HG03066 (cell line): ENCODE results near the gene LAMA3.

Experiments used
- ATAC-seq: cut with Tn5 transposase; IDR thresholded peaks from one replicate; pipeline ENCODE4 v1.9.1; 2021; ENCODE audit warnings: low read depth; ENCODE audit not compliant: unreplicated experiment

LAMA3 gene

GRCh38 chr18:23667114-23667513 lies 22.1 kb upstream of the LAMA3 start:
- ATAC-seq = no peak

DNA sequence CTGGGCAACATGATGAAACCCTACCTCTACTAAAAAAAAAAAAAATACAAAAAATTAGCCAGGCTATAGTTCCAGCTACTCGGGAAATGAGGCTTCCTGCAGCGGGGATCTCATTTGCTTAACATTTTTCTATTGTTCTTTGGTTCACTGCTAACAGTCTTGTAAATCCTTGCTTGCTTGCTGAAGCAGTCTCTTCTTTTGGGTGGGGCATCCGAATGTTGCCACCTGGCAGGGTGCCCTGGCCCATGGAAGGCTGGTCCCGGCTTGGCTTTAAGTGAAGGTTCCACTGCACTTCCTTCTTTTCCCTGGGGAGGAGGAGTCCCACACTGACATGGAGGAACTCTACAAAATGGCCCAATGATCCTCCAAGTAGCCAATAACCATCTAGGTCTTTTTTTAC lies 20.5 kb upstream of the LAMA3 start:
- ATAC-seq = no peak

DNA sequence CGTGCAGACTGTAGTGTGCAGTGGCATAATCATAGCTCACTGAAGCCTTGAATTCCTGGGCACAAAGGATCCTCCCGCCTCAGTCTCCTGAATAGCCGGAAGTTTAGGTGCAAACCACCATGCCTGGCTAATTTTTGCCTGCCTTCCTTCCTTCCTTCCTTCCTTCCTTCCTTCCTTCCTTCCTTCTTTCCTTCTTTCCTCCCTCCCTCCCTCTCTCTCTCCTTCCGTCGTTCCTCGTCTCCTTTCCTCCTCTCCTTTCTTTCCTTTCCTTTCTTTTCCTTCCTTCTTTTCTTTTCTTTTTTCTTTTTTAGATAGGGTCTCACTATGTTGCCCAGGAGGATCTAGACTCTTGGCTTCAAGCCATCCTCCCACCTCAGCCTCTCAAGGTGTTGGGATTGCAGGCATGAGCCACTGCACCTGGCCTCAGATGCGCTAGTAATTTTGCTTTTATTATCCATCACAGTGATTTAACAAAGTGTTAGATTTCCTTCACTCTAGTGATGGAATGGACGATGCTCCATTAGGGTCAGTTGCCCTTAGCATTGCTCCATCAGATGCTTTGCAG lies 20.0 kb upstream of the LAMA3 start:
- no peak for ATAC-seq

DNA sequence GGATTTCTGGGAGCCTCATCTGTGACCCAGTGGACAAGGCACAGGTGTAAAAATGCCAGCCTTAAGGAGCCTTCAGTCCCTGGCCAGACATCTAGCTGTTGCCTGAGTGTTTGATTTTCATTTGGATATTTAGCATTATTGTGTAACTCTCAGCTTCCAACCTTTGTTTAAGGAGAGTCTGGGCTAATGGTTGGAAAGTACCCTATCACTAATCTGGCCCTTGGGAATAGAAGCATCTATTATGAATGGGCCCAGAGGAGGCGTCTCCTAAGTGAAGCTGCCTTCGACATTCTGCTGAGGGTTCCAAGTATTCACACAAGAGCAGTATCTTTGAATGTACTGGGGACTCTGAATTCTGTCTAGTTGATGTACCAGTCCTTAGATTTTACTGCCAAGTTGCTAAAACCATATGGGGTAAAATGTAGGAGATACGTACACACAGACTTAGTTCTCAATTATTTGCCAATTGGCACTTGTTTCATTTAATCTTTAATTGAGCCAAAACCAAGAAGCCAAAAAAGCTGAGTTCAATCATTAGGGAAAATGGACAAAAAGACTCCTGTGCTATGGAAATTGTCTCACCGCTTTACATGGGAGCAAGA lies 19.3 kb upstream of the LAMA3 start:
- no peak for ATAC-seq

- no peak for ATAC-seq
These were observed 17.7 kb upstream of the LAMA3 start for GRCh38 chr18:23671564-23671963.

- ATAC-seq = no peak
These were observed 15.5 kb upstream of the LAMA3 start for GRCh38 chr18:23673725-23674124.

GRCh38 chr18:23675236-23675635 lies 14.0 kb upstream of the LAMA3 start:
- ATAC-seq = no peak

DNA sequence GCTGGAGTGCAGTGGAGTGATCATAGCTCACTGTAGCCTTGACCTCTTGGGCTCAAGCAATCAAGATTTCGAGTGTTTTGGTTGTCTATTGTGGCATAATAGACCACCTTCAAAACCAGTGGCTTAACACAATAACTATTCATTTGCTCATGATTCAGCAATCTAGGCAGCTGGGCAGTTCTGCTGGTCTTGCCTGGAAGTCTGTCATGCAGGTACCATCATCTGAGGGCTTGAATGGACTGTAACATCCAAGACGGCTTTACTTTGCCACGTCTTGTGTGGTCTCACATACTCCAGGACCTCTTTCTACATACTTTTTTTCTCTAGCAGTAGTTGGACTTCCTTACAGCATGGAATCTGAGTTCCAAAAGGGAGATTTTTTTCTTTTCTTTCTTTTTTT lies 13.4 kb upstream of the LAMA3 start:
- ATAC-seq = no peak

GRCh38 chr18:23682045-23682444 lies 7.2 kb upstream of the LAMA3 start:
- no peak for ATAC-seq

GRCh38 chr18:23682472-23682871 lies 6.8 kb upstream of the LAMA3 start:
- ATAC-seq = no peak

DNA sequence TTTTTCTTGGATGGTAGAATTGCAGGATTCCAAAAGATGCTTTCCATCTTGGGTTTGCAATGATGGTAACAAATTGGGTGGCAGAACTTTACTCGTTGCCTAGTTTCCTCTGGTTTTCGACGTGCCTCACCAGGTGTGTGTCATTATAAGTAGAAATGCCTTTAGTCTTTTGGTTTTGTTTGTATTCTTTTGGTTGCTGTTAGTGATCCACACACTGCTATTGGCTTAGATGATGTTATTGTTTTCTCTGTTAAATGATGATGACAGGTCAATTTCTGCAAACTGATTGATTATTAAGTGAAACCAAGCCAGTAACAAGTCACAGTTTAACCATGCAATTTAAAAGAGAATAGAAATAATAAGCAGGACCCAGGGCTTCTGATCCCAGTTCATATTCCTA lies 6.1 kb upstream of the LAMA3 start:
- ATAC-seq = no peak

DNA sequence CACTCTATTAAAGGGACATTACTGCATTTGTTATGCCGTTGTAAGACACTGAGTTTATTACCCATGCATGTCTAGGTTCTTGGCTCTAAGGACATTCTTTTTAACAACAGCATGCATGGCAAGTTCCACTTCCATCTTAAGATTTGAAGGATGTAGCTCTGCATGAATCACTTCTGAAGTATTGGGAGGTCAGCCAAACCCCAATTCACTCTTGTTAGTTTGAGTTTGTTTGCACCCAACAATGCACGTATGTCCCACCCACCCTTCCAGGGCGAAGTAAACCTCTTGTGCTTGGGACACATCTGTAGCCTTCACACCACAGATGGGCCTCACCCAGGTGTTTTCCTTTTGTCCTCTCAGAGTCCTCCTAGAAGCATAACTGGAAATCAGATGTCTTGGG lies 5.6 kb upstream of the LAMA3 start:
- no peak for ATAC-seq

DNA sequence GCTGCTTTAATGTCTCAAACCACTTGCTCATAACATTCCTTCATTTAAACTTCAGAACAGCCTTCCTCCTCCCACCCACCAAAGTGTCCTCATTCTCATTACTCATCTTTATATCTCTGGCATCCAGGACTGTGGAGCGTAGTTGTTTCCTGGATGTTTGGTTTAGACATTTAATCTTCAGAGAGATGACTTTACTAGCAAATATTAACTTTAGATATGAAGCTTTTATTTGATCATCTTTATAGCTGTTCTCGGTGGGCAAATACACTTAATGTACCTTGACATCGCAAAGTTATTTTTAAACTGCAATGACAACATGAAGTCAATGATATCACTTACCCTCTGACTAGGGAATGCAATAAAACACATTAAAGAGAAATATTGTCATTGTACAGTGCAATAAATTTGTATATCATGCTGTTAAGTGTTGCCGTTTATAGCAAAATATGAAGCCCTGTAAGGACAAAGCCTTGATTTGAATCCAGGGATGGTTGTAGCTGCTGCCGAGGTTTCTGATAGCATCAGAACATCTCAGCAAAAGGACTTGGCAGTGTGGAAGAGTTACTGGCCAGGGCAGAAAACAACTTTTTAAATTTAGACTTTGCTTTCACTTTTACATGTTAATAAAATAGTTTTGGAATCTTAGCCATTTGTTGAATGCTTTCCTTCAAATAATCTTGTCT lies 4.6 kb upstream of the LAMA3 start:
- no peak for ATAC-seq

DNA sequence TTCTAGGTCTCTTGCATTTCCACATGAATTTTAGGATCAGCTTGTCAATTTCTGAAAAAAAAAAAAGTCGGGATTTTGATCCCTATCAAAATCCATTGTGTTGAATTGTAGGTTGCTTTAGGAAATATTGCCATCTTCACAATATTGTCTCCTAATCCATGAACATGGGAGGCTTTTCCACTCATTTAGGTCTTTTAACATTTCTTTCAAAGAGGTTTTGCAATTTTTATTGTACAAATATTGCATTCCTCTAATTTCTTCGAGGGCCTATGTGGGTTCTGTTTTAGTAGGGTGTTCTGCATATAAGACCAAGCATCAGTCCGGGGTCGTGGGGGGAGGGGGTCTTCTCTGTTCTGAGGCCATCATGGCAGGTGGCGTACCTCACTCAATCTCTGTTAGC lies 725 bp upstream of the LAMA3 start:
- ATAC-seq = no peak

- no peak for ATAC-seq
These were observed 607 bp downstream of the LAMA3 start for GRCh38 chr18:23689616-23690504.

DNA sequence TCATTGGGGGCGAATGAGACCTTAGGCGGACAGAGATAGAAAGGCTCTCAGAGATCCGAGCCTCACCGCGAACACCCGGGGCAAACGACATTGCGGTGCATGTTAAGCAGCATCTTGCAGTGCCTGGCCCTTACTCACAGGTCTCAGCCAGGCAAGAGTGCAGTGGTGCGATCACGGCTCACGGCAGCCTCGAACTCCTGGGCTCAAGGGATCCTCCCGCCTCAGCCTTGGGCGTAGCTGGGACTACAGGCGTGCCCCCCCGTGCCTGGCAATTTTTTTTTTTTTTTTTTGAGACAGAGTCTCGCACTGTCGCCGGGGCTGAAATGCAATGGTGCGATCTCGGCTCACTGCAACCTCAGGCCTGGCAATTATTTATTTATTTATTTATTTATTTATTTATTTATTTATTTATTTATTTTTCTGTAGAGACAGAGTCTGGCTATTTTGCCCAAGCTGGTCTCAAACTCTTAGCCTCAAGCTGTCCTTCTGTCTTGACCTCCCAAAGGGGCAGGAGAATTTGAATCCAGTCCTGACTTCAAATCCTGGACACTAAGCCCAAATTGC lies 1.3 kb downstream of the LAMA3 start:
- ATAC-seq = no peak

DNA sequence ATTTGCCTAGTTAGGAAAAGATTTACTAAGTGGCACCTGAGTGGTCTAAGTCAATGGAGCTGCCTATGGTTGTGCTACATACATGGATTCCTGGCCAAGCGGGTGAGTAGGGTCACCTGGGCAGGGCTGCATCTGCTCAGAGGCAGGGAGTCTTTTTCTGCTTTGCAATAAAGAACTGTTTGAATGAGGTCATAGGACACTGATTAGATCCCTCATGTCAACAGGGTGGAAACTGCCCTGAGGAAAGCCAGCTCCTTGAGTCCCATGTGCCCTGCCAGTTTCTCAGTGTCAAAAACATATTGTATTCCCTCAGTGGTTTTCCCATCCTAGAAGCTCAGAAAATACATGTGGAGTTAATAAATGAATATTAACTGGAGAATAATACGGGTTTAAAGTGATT lies 4.6 kb downstream of the LAMA3 start:
- ATAC-seq = no peak

- no peak for ATAC-seq
These were observed 5.6 kb downstream of the LAMA3 start for GRCh38 chr18:23694637-23695430.

GRCh38 chr18:23701017-23701416 lies 11.8 kb downstream of the LAMA3 start:
- ATAC-seq = no peak

GRCh38 chr18:23701544-23702064 lies 12.4 kb downstream of the LAMA3 start:
- ATAC-seq = no peak
